H1 (cell line): ENCODE results near the gene ASIC2. TPM values are rescaled to one million over a fixed set of nuclear protein-coding genes. Genes with fewer than 3 reads are reported as not detected.

Experiments
- CTCF ChIA-PET: fragments of 300-600 bp; sonication (Branson Sonifier 250); formaldehyde crosslinking; loops from one replicate; lab custom pipeline; 2021; ENCODE audit not compliant: partially characterized antibody; lab: Charles Lee
- POLR2A ChIA-PET: fragments of 300-600 bp; sonication (Branson Sonifier 250); formaldehyde crosslinking; loops from one replicate; lab custom pipeline; 2021; ENCODE audit warnings: inconsistent platforms; ENCODE audit not compliant: partially characterized antibody; lab: Charles Lee
- DNase-seq, 2 experiments: peaks; one replicate each; pipeline versions ENCODE4 v3.0.0 to v3.0.0-alpha.2; 2010 to 2022; ENCODE audit warnings: low spot score in 2 of 2, low read depth in 1 of 2, mixed read lengths in 1 of 2
- FAIRE-seq: peaks from 2 replicates; lab custom pipeline; 2011; peaks lifted over from hg19 to GRCh38; lab: Jason Lieb, UNC
- H2AFZ ChIP-seq: 2 replicates; pipeline ENCODE4 v1.8.1; 2012; ENCODE audit warnings: low read length, inconsistent platforms
- H2AK5ac ChIP-seq: 2 replicates; pipeline ENCODE4 v1.6.1; 2013; ENCODE audit warnings: low read depth, low read length
- H2BK120ac ChIP-seq: replicated peaks from 2 replicates; pipeline ENCODE3; 2013; ENCODE audit warnings: low read depth, low read length, inconsistent platforms
- H2BK12ac ChIP-seq: 2 replicates; pipeline ENCODE4 v1.6.1; 2013; ENCODE audit warnings: low read depth, low read length
- H2BK15ac ChIP-seq: 2 replicates; pipeline ENCODE4 v1.6.1; 2013; ENCODE audit warnings: low read length
- H2BK20ac ChIP-seq: 2 replicates; pipeline ENCODE4 v1.6.1; 2013; ENCODE audit warnings: low read length
- H2BK5ac ChIP-seq: 2 replicates; pipeline ENCODE4 v1.6.1; 2013; ENCODE audit warnings: low read depth, low read length
- H3K14ac ChIP-seq: 2 replicates; pipeline ENCODE4 v1.6.1; 2013; ENCODE audit warnings: inconsistent platforms; ENCODE audit not compliant: insufficient read length
- H3K18ac ChIP-seq: 2 replicates; pipeline ENCODE4 v1.6.1; 2013; ENCODE audit warnings: low read length; ENCODE audit errors: extremely low read depth
- H3K23ac ChIP-seq: 2 replicates; pipeline ENCODE4 v1.6.1; 2013; ENCODE audit warnings: inconsistent platforms; ENCODE audit not compliant: insufficient read length
- H3K23me2 ChIP-seq: 2 replicates; pipeline ENCODE4 v1.6.1; 2013; ENCODE audit warnings: low read depth, low read length
- H3K27ac ChIP-seq: 2 replicates; pipeline ENCODE4 v1.6.1; 2011; ENCODE audit warnings: low read depth, low read length, inconsistent platforms
- H3K27me3 ChIP-seq, 4 experiments: replicated peaks in 1 of 4; 1 replicate in 1 of 4; 2 replicates in 3 of 4; pipeline versions ENCODE4 v1.6.1 to v1.8.1; 2011 to 2013; ENCODE audit warnings: low read length in 3 of 4, mild to moderate bottlenecking in 3 of 4, inconsistent platforms in 2 of 4, mixed read lengths in 2 of 4, moderate library complexity in 1 of 4; ENCODE audit not compliant: control insufficient read depth in 3 of 4, insufficient read depth in 3 of 4; ENCODE audit errors: extremely low read depth in 1 of 4
- H3K36me3 ChIP-seq, 4 experiments: 2 replicates each; pipeline versions ENCODE4 v1.6.1 to v1.8.1; 2011 to 2013; ENCODE audit warnings: mild to moderate bottlenecking in 4 of 4, low read length in 3 of 4, moderate library complexity in 2 of 4, control low read depth in 1 of 4, inconsistent platforms in 1 of 4; ENCODE audit not compliant: insufficient read depth in 4 of 4, control insufficient read depth in 2 of 4
- H3K4ac ChIP-seq: replicated peaks from 2 replicates; pipeline ENCODE3; 2013; ENCODE audit warnings: low read length, low read depth, mixed read lengths, inconsistent platforms; ENCODE audit not compliant: insufficient read length
- H3K4me1 ChIP-seq, 4 experiments: replicated peaks in 1 of 4; 1 replicate in 1 of 4; 2 replicates in 3 of 4; pipeline versions ENCODE4 v1.6.1 to v1.8.1; 2011 to 2013; ENCODE audit warnings: low read length in 3 of 4, inconsistent platforms in 2 of 4, mixed read lengths in 1 of 4; ENCODE audit not compliant: insufficient read depth in 4 of 4, control insufficient read depth in 3 of 4
- H3K4me2 ChIP-seq, 2 experiments: 2 replicates each; pipeline versions ENCODE4 v1.6.1 to v1.8.1; 2011 to 2013; ENCODE audit warnings: low read depth in 2 of 2, low read length in 2 of 2, control low read depth in 1 of 2, inconsistent platforms in 1 of 2, mild to moderate bottlenecking in 1 of 2; ENCODE audit not compliant: insufficient read depth in 1 of 2
- H3K4me3 ChIP-seq, 4 experiments: fragments of 200-600, 300-600 bp in 1 of 4; sonication (generic), shearing (Covaris generic), sonication (Bioruptor Twin) in 1 of 4; 2 replicates each; pipeline versions ENCODE4 v1.5.1 to v1.8.1; 2011 to 2016; ENCODE audit warnings: low read length in 4 of 4, low read depth in 3 of 4, control low read depth in 2 of 4, inconsistent platforms in 2 of 4, mild to moderate bottlenecking in 2 of 4, mixed read lengths in 1 of 4, moderate library complexity in 1 of 4; ENCODE audit not compliant: insufficient read depth in 2 of 4; ENCODE audit errors: extremely low read depth in 1 of 4
- H3K56ac ChIP-seq: replicated peaks from 2 replicates; pipeline ENCODE3; 2013; ENCODE audit warnings: low read depth, mild to moderate bottlenecking, mixed read lengths, low read length, inconsistent platforms; ENCODE audit not compliant: insufficient read length
- H3K79me1 ChIP-seq: 2 replicates; pipeline ENCODE4 v1.6.1; 2013; ENCODE audit warnings: low read depth, low read length, control low read depth
- H3K79me2 ChIP-seq, 2 experiments: 2 replicates each; pipeline versions ENCODE4 v1.6.1 to v1.8.1; 2012 to 2013; ENCODE audit warnings: low read length in 2 of 2, mild to moderate bottlenecking in 2 of 2, inconsistent platforms in 1 of 2; ENCODE audit not compliant: insufficient read depth in 2 of 2, control insufficient read depth in 1 of 2
- H3K9ac ChIP-seq, 4 experiments: replicated peaks in 1 of 4; 1 replicate in 1 of 4; 2 replicates in 3 of 4; pipeline versions ENCODE4 v1.6.1 to v1.8.1; 2011 to 2013; ENCODE audit warnings: low read depth in 3 of 4, low read length in 3 of 4, control low read depth in 2 of 4, mild to moderate bottlenecking in 2 of 4, moderate library complexity in 2 of 4, inconsistent platforms in 1 of 4; ENCODE audit errors: extremely low read depth in 1 of 4
- H3K9me3 ChIP-seq, 2 experiments: 2 replicates each; pipeline versions ENCODE4 v1.6.1 to v1.8.1; 2012 to 2013; ENCODE audit warnings: mild to moderate bottlenecking in 2 of 2, moderate library complexity in 2 of 2, control low read depth in 1 of 2, inconsistent platforms in 1 of 2, low read depth in 1 of 2, low read length in 1 of 2, mixed read lengths in 1 of 2; ENCODE audit not compliant: insufficient read depth in 2 of 2
- H4K20me1 ChIP-seq, 2 experiments: replicated peaks in 1 of 2; 2 replicates each; pipeline versions ENCODE3 to v1.8.1; 2011 to 2013; ENCODE audit warnings: inconsistent platforms in 2 of 2, low read length in 2 of 2, mild to moderate bottlenecking in 1 of 2; ENCODE audit not compliant: insufficient read depth in 2 of 2, control insufficient read depth in 1 of 2
- H4K5ac ChIP-seq: 2 replicates; pipeline ENCODE4 v1.6.1; 2013; ENCODE audit warnings: low read length, low read depth, mixed read lengths, inconsistent platforms; ENCODE audit not compliant: insufficient read length
- H4K8ac ChIP-seq: 2 replicates; pipeline ENCODE4 v1.8.0; 2013; ENCODE audit warnings: mild to moderate bottlenecking, moderate library complexity, low read length, inconsistent platforms; ENCODE audit not compliant: insufficient read depth; ENCODE audit errors: extremely low read depth
- H4K91ac ChIP-seq: replicated peaks from 2 replicates; pipeline ENCODE3; 2013; ENCODE audit warnings: low read length, mixed read lengths, inconsistent platforms; ENCODE audit not compliant: insufficient read length
- CHD2 ChIP-seq: IDR thresholded peaks from 2 replicates; pipeline ENCODE4 v1.6.1; 2012; ENCODE audit warnings: low read length, improper control_type of control experiment
- GTF2F1 ChIP-seq: IDR thresholded peaks from 2 replicates; pipeline ENCODE4 v1.6.1; 2012; ENCODE audit warnings: low read depth, low read length, improper control_type of control experiment, borderline replicate concordance
- POLR2AphosphoS5 ChIP-seq: IDR thresholded peaks from 2 replicates; pipeline ENCODE4 v1.6.1; 2011; ENCODE audit warnings: low read depth, low read length
- SAP30 ChIP-seq: fragments of 300-600 bp; sonication (generic); IDR thresholded peaks from 2 replicates; pipeline ENCODE4 v1.7.1; 2012; ENCODE audit warnings: low read length, moderate library complexity, mild to moderate bottlenecking, inconsistent platforms; ENCODE audit not compliant: insufficient read depth, insufficient replicate concordance
- SIX5 ChIP-seq: IDR thresholded peaks from 2 replicates; pipeline ENCODE4 v1.6.1; 2011; ENCODE audit warnings: mild to moderate bottlenecking, low read depth, low read length
- TBP ChIP-seq: IDR thresholded peaks from 2 replicates; pipeline ENCODE4 v1.6.1; 2011; ENCODE audit warnings: low read depth, low read length, improper control_type of control experiment
- WGBS, 2 experiments: shearing (Covaris generic) in 1 of 2; methylation state at CpG; one replicate each; pipeline versions ENCODE4 v1.1.6 to v1.1.7; 2013 to 2015; ENCODE audit warnings: low lambda C conversion rate in 2 of 2, mixed read lengths in 2 of 2, inconsistent platforms in 1 of 2, low coverage in 1 of 2, missing lambda C conversion rate in 1 of 2; ENCODE audit not compliant: insufficient replicate concordance in 2 of 2, insufficient coverage in 1 of 2, insufficient read length in 1 of 2; ENCODE audit errors: extremely low coverage in 1 of 2, missing lambda C conversion rate in 1 of 2; 5-methylcytosine and 5-hydroxymethylcytosine counted together
- polyA plus RNA-seq, 7 experiments: library from polyadenylated mRNA; depleted of rRNA in 3 of 7; stranded (reverse) in 5 of 7; unstranded in 2 of 7; fragments of >200 nt in 5 of 7; fragments of 200-250 nt in 2 of 7; gene quantifications; 1 replicate in 5 of 7; 2 replicates in 1 of 7; 4 replicates in 1 of 7; pipeline versions ENCODE4 v1.2.1 to v1.2.3, GENCODE V29; 2011 to 2013; ENCODE audit warnings: missing spikeins in 2 of 7, mixed read lengths in 2 of 7
- total RNA-seq: library from RNA; stranded (reverse); fragmentation: NEBNext Ultra II Directional; extraction: Animal tissue kit (Norgen Biotek cat#: 25700); gene quantifications from 2 replicates; pipeline ENCODE4 v1.2.1, GENCODE V29; 2021

Gene ASIC2
- total and polyA plus RNA-seq, 2 of the 8 experiments (the other 6 are each of a cell fraction or from before 2014, with no cell fraction given): 0.86 to 1.2 TPM

GRCh38 chr17:33287096-33287725 is 5.9 kb downstream of the ASIC2 start:
- peaks cover 14 to 38% (median 34%) of the 10 kb centered on the region in 4 experiments for H3K27me3 ChIP-seq
- POLR2A ChIA-PET: no interaction called here

More at GRCh38 chr17:33287096-33287725, 5.9 kb downstream of the ASIC2 start:
- peaks cover 0 to 3% (median under 1%) of the 10 kb centered on the region in 4 experiments; a peak in 1 of 7 replicates for H3K4me1 ChIP-seq
- no peak overlapping the region for H2BK20ac ChIP-seq
- no peak for TF ChIP-seq GTF2F1
- TF ChIP-seq POLR2AphosphoS5: no peak
- no peak for TF ChIP-seq SAP30
- no peak for TF ChIP-seq SIX5
- no peak for TF ChIP-seq TBP
- no peak for TF ChIP-seq CHD2
- H3K36me3 ChIP-seq: no peaks in the 10 kb centered on the region
- no peak overlapping the region for H3K4ac ChIP-seq
- H3K27ac ChIP-seq: no peak overlapping the region
- no peak overlapping the region for H2BK5ac ChIP-seq
- no peaks in the 10 kb centered on the region for H4K20me1 ChIP-seq
- FAIRE-seq: no peak
- no peaks in the 10 kb centered on the region for H3K79me1 ChIP-seq
- WGBS, 2 experiments: 79% methylated on average over 3 of the region's 3 CpGs; no CpG with 5 or more reads in 1 of the 2 experiments
- H3K4me3 ChIP-seq: no peak overlapping the region
- H4K91ac ChIP-seq: no peak overlapping the region
- no peak overlapping the region for H3K23ac ChIP-seq
- H2AK5ac ChIP-seq: no peak overlapping the region
- no peak overlapping the region for H3K9ac ChIP-seq
- no peak overlapping the region for H4K8ac ChIP-seq
- no peak overlapping the region for H2BK120ac ChIP-seq
- no peak overlapping the region for H2BK15ac ChIP-seq
- no peak overlapping the region for H3K18ac ChIP-seq
- peaks cover 8% of the 10 kb centered on the region; the same call in 1 of the 2 replicates for H3K23me2 ChIP-seq
- H3K4me2 ChIP-seq: no peak overlapping the region
- no peak overlapping the region for H3K56ac ChIP-seq
- no peak overlapping the region for H4K5ac ChIP-seq
- H3K9me3 ChIP-seq: no peaks in the 10 kb centered on the region
- H2BK12ac ChIP-seq: no peak overlapping the region
- CTCF ChIA-PET: interaction anchor here (0.9 to 7.8 kb wide), 5 partner anchors 19 to 361 kb away, joined by 3 to 56 read pairs (median 3); no protein-coding TSS in a partner anchor
- H2AFZ ChIP-seq: no peak overlapping the region
- H3K79me2 ChIP-seq: no peaks in the 10 kb centered on the region
- no peak for DNase-seq
- no peak overlapping the region for H3K14ac ChIP-seq
